Measurements from ENCODE around the gene BEAN1.
"Not testable (repeated sequence)": the region's sequence is repeated elsewhere in the genome, so short reads cannot be mapped to it uniquely, and the experiment has no call there.

Gene BEAN1

DNA sequence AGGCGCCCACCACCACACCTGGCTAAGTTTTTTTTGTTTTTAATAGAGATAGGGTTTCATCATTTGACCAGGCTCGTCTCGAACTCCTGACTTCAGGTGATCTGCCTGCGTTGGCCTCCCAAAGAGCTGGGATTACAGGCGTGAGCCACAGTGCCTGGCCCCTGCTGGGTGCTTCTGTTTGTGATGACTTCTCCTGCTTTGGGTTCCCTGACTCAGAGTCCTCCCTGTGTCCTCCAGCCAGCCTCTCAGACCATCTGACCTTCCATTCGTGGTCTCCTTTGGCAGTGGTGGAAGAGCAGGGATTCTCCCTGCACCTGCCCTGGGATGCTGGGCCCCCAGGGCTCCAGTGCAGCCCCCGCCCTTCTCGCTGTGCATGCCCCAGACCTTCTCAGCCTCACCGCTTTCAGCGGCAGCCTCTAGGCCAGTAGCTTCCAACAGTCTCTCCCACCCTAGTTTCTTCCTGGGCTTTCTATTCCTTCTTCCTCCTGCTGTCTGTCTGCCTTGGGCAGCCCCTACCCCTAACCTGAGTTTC, 13.2 kb downstream of the BEAN1 start:
- DNase-seq (ENCODE audit: low read depth in 2 of 2) = no peak

- no peak for DNase-seq (ENCODE audit: low read depth in 2 of 2)
These were observed 13.9 kb downstream of the BEAN1 start for GRCh38 chr16:66440970-66441369.

DNA sequence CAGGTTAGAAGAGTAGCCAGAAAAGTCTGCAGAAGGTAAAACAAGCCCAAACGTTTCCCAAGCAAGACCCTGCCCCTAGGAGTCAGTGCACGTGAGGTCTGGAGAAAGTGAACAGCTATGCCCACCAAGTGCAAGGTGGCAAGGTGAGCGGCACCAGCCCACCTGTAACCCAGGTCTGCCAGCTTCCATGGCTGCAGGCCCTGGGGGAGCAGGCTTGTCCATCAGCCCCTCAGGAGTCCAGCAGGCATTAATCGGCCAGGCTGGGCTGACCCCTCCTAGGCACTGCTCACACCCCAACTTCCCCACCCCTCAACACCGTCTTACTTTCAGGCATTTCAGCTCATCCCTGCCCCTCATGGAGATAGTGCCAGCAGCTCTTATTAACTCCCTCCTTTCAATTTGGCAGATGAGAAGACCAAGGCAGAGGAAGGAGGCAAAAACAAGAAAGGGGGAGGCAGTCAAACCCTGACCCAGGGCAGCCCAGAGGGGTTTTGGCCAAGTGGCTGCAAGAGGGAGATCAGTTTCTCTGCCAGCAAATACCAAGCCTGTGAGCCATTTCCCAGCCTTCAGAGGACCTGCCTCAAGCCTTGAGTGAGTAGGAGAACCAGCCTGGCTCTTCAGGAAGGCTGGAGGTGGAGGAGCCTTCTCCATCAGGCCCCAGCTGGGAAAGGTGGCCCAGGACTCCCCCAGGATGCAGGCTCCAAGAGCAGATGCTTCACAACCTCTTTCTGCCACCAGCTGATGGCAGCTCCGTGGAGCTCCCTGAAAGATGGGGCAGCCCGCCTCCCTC, 14.7 kb downstream of the BEAN1 start:
- no peak for DNase-seq (ENCODE audit: low read depth in 2 of 2)

DNA sequence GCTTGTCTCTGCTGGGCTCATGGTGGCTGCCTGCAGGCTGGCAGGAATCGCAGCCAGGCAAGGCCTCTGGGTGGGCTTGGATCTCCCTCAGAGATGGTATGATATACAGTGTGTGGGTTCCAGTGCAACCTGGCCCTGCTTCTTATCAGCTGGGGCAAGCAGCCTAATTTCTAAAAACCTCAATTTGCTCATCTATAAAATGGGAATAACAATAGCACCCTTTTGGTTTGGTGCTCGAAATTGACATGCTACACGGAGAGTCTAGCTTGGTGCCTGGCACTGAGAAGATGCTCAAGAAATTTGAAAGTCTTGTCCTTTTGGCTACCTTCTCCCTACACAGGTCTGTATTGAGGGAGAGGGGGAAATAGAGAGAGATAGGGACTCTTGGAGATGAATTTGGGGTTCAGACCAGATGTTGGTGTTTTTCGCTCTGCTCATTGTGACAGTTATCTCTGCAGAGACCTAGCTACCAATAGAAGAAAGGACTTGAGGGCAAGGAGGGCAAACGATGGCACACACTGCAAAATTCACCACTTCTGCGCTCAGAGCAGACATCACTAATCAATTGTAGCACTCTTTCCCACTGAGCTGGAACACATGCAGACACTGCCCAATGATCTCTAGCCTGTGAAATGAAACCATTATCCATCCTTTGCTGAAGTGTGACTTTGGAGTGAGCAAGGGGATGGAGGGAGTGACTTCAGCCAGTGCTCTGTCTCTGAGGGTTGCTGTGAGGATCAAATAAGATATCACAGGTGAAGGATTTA, 15.6 kb downstream of the BEAN1 start:
- no peak for DNase-seq (ENCODE audit: low read depth in 2 of 2)

DNA sequence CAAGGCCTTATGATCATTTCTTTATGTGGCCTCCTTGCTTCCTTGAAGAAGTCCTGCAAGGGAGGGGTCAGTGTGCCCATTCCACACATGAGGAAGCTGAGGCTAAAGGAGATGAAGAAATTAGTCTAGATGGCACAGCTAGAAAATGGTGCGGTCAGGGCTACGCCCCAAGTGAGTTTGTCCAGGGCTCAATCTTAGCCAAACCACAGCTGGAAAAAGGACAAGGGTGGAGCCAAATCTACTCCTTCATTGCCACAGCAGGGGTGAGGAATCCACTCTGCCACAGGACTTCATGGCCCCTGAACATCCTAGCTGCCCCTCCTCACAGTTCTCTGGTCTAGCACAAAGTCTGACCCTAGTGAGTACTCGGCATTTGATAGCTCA, 16.2 kb downstream of the BEAN1 start:
- DNase-seq (ENCODE audit: low read depth in 2 of 2) = no peak

- DNase-seq (ENCODE audit: low read depth in 2 of 2) = no peak
These were observed 17.0 kb downstream of the BEAN1 start for GRCh38 chr16:66444049-66444481.

DNA sequence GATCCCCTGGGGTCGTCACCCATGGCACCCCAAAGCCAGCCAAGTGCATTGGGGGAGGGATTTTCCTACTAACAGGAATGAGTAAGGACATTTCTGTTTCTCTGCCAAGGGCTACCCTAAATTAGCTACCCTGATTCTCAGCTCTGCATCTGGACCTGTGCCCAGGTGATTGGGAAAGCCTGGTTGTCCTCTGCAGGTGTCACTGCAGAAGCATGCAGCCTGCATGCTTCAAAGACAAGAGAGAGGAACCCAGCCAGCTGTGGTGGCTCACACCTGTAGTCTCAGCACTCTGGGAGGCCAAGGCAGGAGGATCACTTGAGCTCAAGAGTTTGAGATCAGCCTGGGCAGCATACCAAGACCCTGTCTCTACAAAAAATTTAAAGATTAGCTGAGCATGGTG, 19.6 kb downstream of the BEAN1 start:
- no peak for DNase-seq (ENCODE audit: low read depth in 2 of 2)

- no peak for DNase-seq (ENCODE audit: low read depth in 2 of 2)
These were observed 20.4 kb downstream of the BEAN1 start for GRCh38 chr16:66447491-66447890.

- no peak for DNase-seq (ENCODE audit: low read depth in 2 of 2)
These were observed 24.5 kb downstream of the BEAN1 start for GRCh38 chr16:66451548-66451947.

DNA sequence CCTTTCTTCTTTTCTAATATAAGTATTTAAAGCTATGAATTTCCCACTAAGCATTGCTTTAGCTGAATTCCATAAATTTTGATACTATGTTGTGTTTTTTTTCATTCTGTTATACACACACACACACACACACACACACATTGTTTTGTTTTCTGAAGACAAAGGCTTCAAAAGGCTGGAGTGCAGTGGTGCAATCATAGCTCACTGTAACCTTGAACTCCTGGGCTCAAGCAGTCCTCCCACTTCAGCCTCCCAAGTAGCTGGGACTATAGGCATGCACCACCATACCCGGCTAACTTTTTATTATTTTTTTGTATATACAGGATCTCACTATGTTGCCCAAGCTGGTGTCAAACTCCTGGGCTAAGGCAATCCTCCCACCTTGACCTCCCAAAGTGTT, 26.1 kb downstream of the BEAN1 start:
- not testable (repeated sequence) for DNase-seq (ENCODE audit: low read depth in 2 of 2)

GRCh38 chr16:66454751-66455150, 27.7 kb downstream of the BEAN1 start:
- DNase-seq (ENCODE audit: low read depth in 2 of 2) = no peak

DNA sequence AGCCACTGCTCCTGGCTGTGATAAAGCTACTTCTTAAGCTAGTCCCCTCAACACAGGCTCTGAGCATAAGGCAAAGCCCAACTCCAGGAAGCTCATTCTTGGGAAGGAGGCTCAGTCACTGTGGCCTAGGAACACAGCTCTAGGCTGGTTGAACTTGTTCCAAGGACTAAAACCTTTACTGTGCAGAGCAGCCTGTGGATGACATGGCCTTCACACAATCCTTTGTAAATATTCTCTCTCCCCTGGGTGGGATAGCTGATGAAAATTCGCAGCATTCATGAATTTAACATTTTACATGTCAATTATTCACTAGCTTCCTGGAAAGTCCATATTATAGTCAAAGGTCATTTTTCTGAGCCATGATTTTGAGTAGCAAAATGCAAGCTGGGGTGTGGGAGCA, 28.9 kb downstream of the BEAN1 start:
- DNase-seq (ENCODE audit: low read depth in 2 of 2) = no peak

DNA sequence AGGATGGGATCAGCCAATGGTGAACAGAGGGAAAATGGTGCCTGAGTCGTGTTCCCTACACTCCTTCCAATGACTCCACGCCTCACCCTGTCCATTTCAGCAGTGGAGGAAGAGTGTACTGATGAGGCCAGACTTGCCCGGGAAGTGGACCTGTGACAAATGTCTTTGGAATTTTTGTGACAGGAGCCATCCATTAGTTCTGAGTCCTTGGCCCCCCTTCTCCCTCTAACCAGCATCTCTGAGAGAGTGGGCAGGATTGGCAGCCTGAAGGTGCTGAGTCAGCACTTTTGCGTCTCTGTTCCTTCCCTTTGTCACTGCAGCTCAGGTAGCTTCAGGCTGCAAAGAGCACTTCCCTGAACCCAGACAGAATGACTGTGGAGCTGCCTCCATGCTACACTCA, 30.8 kb downstream of the BEAN1 start:
- DNase-seq (ENCODE audit: low read depth in 2 of 2) = no peak

DNA sequence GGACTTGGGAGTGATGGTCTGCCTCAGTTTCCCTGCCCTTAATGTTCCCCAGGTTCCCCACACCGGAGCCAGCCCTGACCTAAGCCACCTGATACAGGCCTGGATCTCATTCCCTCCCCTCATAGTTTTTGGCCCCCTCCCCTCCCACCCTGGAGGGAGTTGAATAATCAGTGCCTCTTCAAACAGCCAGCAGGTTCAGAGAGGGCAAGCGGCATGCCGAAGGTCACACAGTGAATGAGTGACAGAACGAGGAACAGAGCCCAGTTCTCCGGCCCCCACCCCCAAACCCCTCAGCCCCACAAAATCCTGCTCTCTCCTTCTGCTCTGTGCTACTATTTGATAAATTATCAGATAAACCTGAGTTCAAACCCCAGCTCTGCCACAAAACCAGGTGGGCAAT, 31.2 kb downstream of the BEAN1 start:
- DNase-seq (ENCODE audit: low read depth in 2 of 2) = no peak

DNA sequence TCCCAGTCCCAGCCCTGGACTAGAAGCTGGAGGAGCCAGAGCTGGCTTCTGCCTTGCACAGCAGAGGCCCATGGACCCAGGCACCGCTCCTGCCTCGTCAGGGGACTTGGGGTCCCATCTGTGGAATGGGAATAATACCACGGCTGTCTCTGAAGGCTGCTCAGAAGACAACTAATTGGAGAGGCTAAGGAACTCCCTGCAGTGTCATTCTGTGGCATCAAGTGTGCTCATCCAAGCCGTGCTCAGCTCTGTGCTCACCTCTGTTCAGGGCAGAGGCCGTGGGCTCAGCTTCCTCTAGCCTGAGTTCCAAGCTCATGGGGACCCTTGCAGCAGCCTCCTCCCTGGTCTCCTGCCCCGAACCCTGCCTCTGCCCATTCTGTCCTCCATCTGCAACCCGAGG, 31.8 kb downstream of the BEAN1 start:
- DNase-seq (ENCODE audit: low read depth in 2 of 2) = no peak

- DNase-seq (ENCODE audit: low read depth in 2 of 2) = no peak
These were observed 32.8 kb downstream of the BEAN1 start for GRCh38 chr16:66459878-66460277.

DNA sequence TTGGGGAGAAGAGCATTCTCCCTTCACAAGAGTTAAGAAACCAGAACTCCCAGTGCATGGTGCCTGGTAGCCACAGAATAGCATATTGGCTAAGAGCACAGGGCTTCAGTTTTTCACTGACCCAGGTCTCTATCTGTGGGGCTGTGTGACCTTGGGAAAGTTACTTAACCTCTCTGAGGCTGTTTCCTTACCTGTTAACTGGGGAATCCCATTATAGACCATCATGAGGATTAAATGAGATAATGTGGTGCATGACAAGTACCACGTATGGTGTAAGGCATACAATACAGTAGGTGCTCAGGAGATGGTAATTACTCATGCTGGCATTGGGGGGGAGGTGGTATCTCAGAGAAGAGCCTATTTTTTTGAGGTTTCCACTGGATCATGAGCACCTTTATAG, 33.6 kb downstream of the BEAN1 start:
- no peak for DNase-seq (ENCODE audit: low read depth in 2 of 2)

- no peak for DNase-seq (ENCODE audit: low read depth in 2 of 2)
These were observed 35.8 kb downstream of the BEAN1 start for GRCh38 chr16:66462912-66463311.

- not testable (repeated sequence) for DNase-seq (ENCODE audit: low read depth in 2 of 2)
These were observed 38.9 kb downstream of the BEAN1 start for GRCh38 chr16:66465946-66466345.

DNA sequence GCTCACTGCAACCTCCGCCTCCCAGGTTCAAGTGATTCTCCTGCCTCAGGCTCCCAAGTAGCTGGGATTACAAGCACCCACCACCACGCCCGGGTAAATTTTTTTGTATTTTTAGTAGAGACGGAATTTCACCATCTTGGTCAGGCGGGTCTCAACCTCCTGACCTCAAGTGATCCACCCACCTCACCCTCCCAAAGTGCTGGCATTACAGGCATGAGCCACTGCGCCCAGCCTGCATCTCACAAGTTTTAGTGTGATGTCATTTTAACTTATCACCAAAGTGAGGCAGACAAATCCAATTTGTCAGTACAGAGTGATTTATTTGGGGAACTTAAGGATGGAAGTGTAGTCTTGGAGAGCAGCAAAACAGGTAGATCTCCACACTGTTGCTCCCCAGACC, 39.5 kb downstream of the BEAN1 start:
- DNase-seq (ENCODE audit: low read depth in 2 of 2) = not testable (repeated sequence)

GRCh38 chr16:66467611-66468010, 40.5 kb downstream of the BEAN1 start:
- DNase-seq (ENCODE audit: low read depth in 2 of 2) = no peak

GRCh38 chr16:66468321-66468965, 41.3 kb downstream of the BEAN1 start:
- DNase-seq (ENCODE audit: low read depth in 2 of 2) = no peak
